IMR-90 (cell line): ENCODE data around the gene ALK. TPM values are rescaled to one million over a fixed set of nuclear protein-coding genes. Genes with fewer than 3 reads are reported as not detected.

Experiments
- ATAC-seq: fragments of 200-7000 bp; cut with Tn5 transposase; 2 replicates; pipeline ENCODE4 v1.9.1; 2020; ENCODE audit warnings: low read depth, mild to moderate bottlenecking, moderate library complexity
- BruUV-seq: library from RNA; stranded (reverse); fragments of 400-500 nt; replicated peaks from 2 replicates; lab custom pipeline; 2021; lab: Mats Ljungman, UMichigan
- CTCF ChIA-PET: fragments of 300-600 bp; formaldehyde crosslinking; extraction: SDS; loops from one replicate; lab custom pipeline; 2021; ENCODE audit warnings: antibody characterized with exemption; lab: Yijun Ruan, JAX
- POLR2A ChIA-PET: fragments of 300-600 bp; sonication (Branson Sonifier 250); formaldehyde crosslinking; loops from one replicate; lab custom pipeline; 2022; ENCODE audit warnings: antibody characterized with exemption; ENCODE audit not compliant: unreplicated experiment; lab: Charles Lee
- DNase-seq: peaks from one replicate; pipeline ENCODE4 v3.0.0; 2013
- H2AFZ ChIP-seq: replicated peaks from 2 replicates; pipeline ENCODE3; 2013; ENCODE audit warnings: low read length, mild to moderate bottlenecking; ENCODE audit not compliant: poor library complexity
- H2AK5ac ChIP-seq: 2 replicates; pipeline ENCODE4 v1.6.1; 2013; ENCODE audit warnings: low read depth, low read length, inconsistent platforms
- H2AK9ac ChIP-seq: replicated peaks from 2 replicates; pipeline ENCODE3; 2013; ENCODE audit warnings: mild to moderate bottlenecking, low read depth, low read length, moderate library complexity; ENCODE audit not compliant: poor library complexity
- H2BK120ac ChIP-seq: 2 replicates; pipeline ENCODE4 v1.6.1; 2013; ENCODE audit warnings: low read depth, low read length, inconsistent platforms
- H2BK15ac ChIP-seq: 3 replicates; pipeline ENCODE4 v1.6.1; 2013; ENCODE audit warnings: low read depth, low read length, inconsistent platforms
- H2BK20ac ChIP-seq: 2 replicates; pipeline ENCODE4 v1.6.1; 2013; ENCODE audit warnings: low read depth, mild to moderate bottlenecking, inconsistent platforms, low read length, moderate library complexity
- H2BK5ac ChIP-seq: 2 replicates; pipeline ENCODE4 v1.6.1; 2013; ENCODE audit warnings: mild to moderate bottlenecking, low read depth, low read length, inconsistent platforms; ENCODE audit not compliant: poor library complexity, severe bottlenecking
- H3K14ac ChIP-seq: replicated peaks from 2 replicates; pipeline ENCODE4 v1.6.1; 2013; ENCODE audit warnings: low read depth, low read length, inconsistent platforms
- H3K18ac ChIP-seq: 2 replicates; pipeline ENCODE4 v1.6.1; 2013; ENCODE audit warnings: low read depth, low read length, control low read depth
- H3K23ac ChIP-seq: 2 replicates; pipeline ENCODE4 v1.6.1; 2013; ENCODE audit warnings: low read depth, low read length, inconsistent platforms
- H3K27ac ChIP-seq: 2 replicates; pipeline ENCODE4 v1.5.1; 2013; ENCODE audit warnings: mild to moderate bottlenecking, control low read depth, low read length; ENCODE audit not compliant: insufficient read depth
- H3K27me3 ChIP-seq: 2 replicates; pipeline ENCODE4 v1.6.1; 2013; ENCODE audit warnings: low read length; ENCODE audit not compliant: control insufficient read depth, insufficient read depth
- H3K36me3 ChIP-seq: 2 replicates; pipeline ENCODE4 v1.6.1; 2013; ENCODE audit warnings: low read length, mixed read lengths; ENCODE audit not compliant: control insufficient read depth, insufficient read depth
- H3K4ac ChIP-seq: 2 replicates; pipeline ENCODE4 v1.6.1; 2013; ENCODE audit warnings: low read depth, low read length, inconsistent platforms
- H3K4me1 ChIP-seq: 2 replicates; pipeline ENCODE4 v1.6.1; 2013; ENCODE audit warnings: low read length, mixed read lengths; ENCODE audit not compliant: control insufficient read depth, insufficient read depth
- H3K4me2 ChIP-seq: 2 replicates; pipeline ENCODE4 v1.6.1; 2013; ENCODE audit warnings: low read depth, mild to moderate bottlenecking, control low read depth, low read length, moderate library complexity
- H3K4me3 ChIP-seq: 2 replicates; pipeline ENCODE4 v1.5.1; 2013; ENCODE audit warnings: low read depth, mild to moderate bottlenecking, control low read depth, low read length, moderate library complexity; ENCODE audit not compliant: insufficient read depth
- H3K56ac ChIP-seq: 2 replicates; pipeline ENCODE4 v1.6.1; 2013; ENCODE audit warnings: low read length, inconsistent platforms; ENCODE audit not compliant: insufficient read depth; ENCODE audit errors: extremely low read depth
- H3K79me1 ChIP-seq, 2 experiments: 2 replicates each; pipeline ENCODE4 v1.6.1; 2013; ENCODE audit warnings: low read length in 2 of 2, inconsistent platforms in 1 of 2, low read depth in 1 of 2
- H3K9ac ChIP-seq: 2 replicates; pipeline ENCODE4 v1.6.1; 2013; ENCODE audit warnings: low read depth, low read length, control low read depth
- H3K9me1 ChIP-seq: 2 replicates; pipeline ENCODE4 v1.6.1; 2013; ENCODE audit warnings: low read length, inconsistent platforms; ENCODE audit not compliant: insufficient read depth
- H3K9me3 ChIP-seq: 2 replicates; pipeline ENCODE4 v1.6.1; 2013; ENCODE audit warnings: low read length; ENCODE audit not compliant: control insufficient read depth, insufficient read depth
- H4K20me1 ChIP-seq: 2 replicates; pipeline ENCODE4 v1.6.1; 2013; ENCODE audit warnings: low read length, inconsistent platforms; ENCODE audit not compliant: insufficient read depth
- H4K5ac ChIP-seq: 2 replicates; pipeline ENCODE4 v1.6.1; 2013; ENCODE audit warnings: mild to moderate bottlenecking, low read depth, low read length, control low read depth
- H4K8ac ChIP-seq, 2 experiments: 2 replicates each; pipeline ENCODE4 v1.6.1; 2013; ENCODE audit warnings: low read depth in 2 of 2, low read length in 2 of 2, control low read depth in 1 of 2, inconsistent platforms in 1 of 2
- H4K91ac ChIP-seq: 2 replicates; pipeline ENCODE4 v1.6.1; 2013; ENCODE audit warnings: low read depth, low read length, inconsistent platforms; ENCODE audit not compliant: insufficient read depth
- BHLHE40 ChIP-seq: fragments of 150-350 bp; IDR thresholded peaks from 2 replicates; pipeline ENCODE4 v1.6.1; 2016; ENCODE audit warnings: mild to moderate bottlenecking, low read depth, low read length
- CEBPB ChIP-seq: IDR thresholded peaks from 2 replicates; pipeline ENCODE4 v1.6.1; 2012; ENCODE audit warnings: low read depth, low read length, improper control_type of control experiment
- CHD1 ChIP-seq: IDR thresholded peaks from 2 replicates; pipeline ENCODE4 v1.6.1; 2012; ENCODE audit warnings: low read depth, low read length, improper control_type of control experiment
- FOS ChIP-seq: fragments of 150-350 bp; IDR thresholded peaks from 2 replicates; pipeline ENCODE4 v1.6.1; 2016; ENCODE audit warnings: low read depth, low read length
- MAFK ChIP-seq: IDR thresholded peaks from 2 replicates; pipeline ENCODE4 v1.6.1; 2012; ENCODE audit warnings: low read depth, low read length, improper control_type of control experiment
- MAZ ChIP-seq: IDR thresholded peaks from 2 replicates; pipeline ENCODE4 v1.6.1; 2012; ENCODE audit warnings: low read depth, mild to moderate bottlenecking, low read length, improper control_type of control experiment, moderate library complexity, borderline replicate concordance
- MXI1 ChIP-seq: IDR thresholded peaks from 2 replicates; pipeline ENCODE4 v1.6.1; 2012; ENCODE audit warnings: low read depth, mild to moderate bottlenecking, low read length, moderate library complexity, borderline replicate concordance
- NFE2L2 ChIP-seq: fragments of 150-350 bp; IDR thresholded peaks from 2 replicates; pipeline ENCODE4 v1.6.1; 2016; ENCODE audit warnings: low read depth, mild to moderate bottlenecking, low read length
- POLR2A ChIP-seq: IDR thresholded peaks from 2 replicates; pipeline ENCODE4 v1.6.1; 2012; ENCODE audit warnings: mild to moderate bottlenecking, low read depth, low read length
- RFX5 ChIP-seq: IDR thresholded peaks from 2 replicates; pipeline ENCODE4 v1.8.0; 2012; ENCODE audit warnings: low read depth, mild to moderate bottlenecking, low read length, moderate library complexity
- WGBS, 2 experiments: methylation state at CpG; one replicate each; pipeline versions ENCODE4 v1.1.5 to v1.1.7; 2013; ENCODE audit warnings: missing lambda C conversion rate in 2 of 2; ENCODE audit not compliant: insufficient read length in 1 of 2; ENCODE audit errors: extremely low coverage in 2 of 2; 5-methylcytosine and 5-hydroxymethylcytosine counted together
- dilution Hi-C: fragments of 300-500 bp; cut with HindIII; formaldehyde crosslinking; loops from one replicate; pipeline ENCODE4 v1.14.3; 2018; ENCODE audit warnings: low sequenced_read_pairs; ENCODE audit not compliant: unreplicated experiment
- in situ Hi-C: fragments of 300-500 bp; cut with MboI; formaldehyde crosslinking; loops from 3 replicates; pipeline ENCODE4 v1.14.3; 2019; ENCODE audit warnings: low sequenced_read_pairs, inconsistent platforms, mixed read lengths
- intact Hi-C: fragments of 100-400 bp; cut with micrococcal nuclease; formaldehyde crosslinking; loops from 2 replicates; pipeline ENCODE4 v1.10.0; 2022
- polyA plus RNA-seq, 3 experiments: library from polyadenylated mRNA; depleted of rRNA; stranded (reverse); fragments of >200 nt; gene quantifications; 2 replicates each; pipeline ENCODE4 v1.2.3, GENCODE V29; 2012; ENCODE audit warnings: low replicate concordance in 1 of 3
- total RNA-seq: library from RNA; depleted of rRNA; stranded (reverse); fragments of >200 nt; gene quantifications from 2 replicates; pipeline ENCODE4 v1.2.3, GENCODE V29; 2012
- TF ChIP-seq, protein P1 (sequence below): conservative IDR thresholded peaks from 2 replicates; pipeline ENCODE4 v1.5.1; 2012; ENCODE audit warnings: mild to moderate bottlenecking, low read depth, low read length, improper control_type of control experiment
- TF ChIP-seq, protein P2 (sequence below): fragments of 150-350 bp; IDR thresholded peaks from 2 replicates; pipeline ENCODE4 v1.6.1; 2017; ENCODE audit warnings: mild to moderate bottlenecking, antibody characterized with exemption, low read length, low read depth
- TF ChIP-seq, protein P3 (sequence below): fragments of 150-350 bp; IDR thresholded peaks from 2 replicates; pipeline ENCODE4 v1.6.1; 2016; ENCODE audit warnings: low read depth, mild to moderate bottlenecking, low read length, moderate library complexity, borderline replicate concordance

ALK gene
- total and polyA plus RNA-seq, 2 of the 4 experiments (the other 2 are of a cell fraction): not detected

DNA sequence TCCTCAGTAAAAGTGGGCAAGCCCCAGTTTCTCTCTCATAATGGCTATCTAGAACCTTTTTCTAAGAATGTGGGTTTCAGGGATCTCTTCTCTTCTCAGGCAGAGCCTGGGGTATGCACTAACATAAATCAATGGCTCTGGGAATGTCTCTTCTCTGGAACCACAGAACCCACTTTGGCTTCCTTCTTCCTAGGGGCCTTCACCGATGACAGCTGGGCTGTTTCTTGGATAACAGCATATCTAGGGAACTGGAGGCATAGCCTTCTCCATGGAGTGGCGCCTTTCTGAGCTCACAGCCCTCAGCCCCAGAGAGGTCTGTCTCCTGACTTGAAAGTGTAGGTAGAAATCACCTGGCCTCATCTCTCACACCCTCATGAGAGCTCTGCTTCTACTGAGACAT, 558.3 kb downstream of the ALK start:
- no peak overlapping the region for H4K91ac ChIP-seq
- no peak overlapping the region for H2BK15ac ChIP-seq
- H3K27me3 ChIP-seq: peaks cover 12% of the 10 kb centered on the region
- no CpG with 5 or more reads among the region's 2 CpGs for WGBS, 2 experiments
- no peak overlapping the region for H3K23ac ChIP-seq
- H2BK5ac ChIP-seq: no peak overlapping the region
- H3K4me1 ChIP-seq: no peaks in the 10 kb centered on the region
- no peak overlapping the region for H3K4me3 ChIP-seq
- in situ Hi-C loops (no loop called here), dilution Hi-C loops (no loop called here), intact Hi-C loops (no loop called here)
- no peak overlapping the region for H3K56ac ChIP-seq
- no peak overlapping the region for H3K4ac ChIP-seq
- TF ChIP-seq CEBPB: no peak
- TF ChIP-seq MAZ: no peak
- TF ChIP-seq, protein P1, sequence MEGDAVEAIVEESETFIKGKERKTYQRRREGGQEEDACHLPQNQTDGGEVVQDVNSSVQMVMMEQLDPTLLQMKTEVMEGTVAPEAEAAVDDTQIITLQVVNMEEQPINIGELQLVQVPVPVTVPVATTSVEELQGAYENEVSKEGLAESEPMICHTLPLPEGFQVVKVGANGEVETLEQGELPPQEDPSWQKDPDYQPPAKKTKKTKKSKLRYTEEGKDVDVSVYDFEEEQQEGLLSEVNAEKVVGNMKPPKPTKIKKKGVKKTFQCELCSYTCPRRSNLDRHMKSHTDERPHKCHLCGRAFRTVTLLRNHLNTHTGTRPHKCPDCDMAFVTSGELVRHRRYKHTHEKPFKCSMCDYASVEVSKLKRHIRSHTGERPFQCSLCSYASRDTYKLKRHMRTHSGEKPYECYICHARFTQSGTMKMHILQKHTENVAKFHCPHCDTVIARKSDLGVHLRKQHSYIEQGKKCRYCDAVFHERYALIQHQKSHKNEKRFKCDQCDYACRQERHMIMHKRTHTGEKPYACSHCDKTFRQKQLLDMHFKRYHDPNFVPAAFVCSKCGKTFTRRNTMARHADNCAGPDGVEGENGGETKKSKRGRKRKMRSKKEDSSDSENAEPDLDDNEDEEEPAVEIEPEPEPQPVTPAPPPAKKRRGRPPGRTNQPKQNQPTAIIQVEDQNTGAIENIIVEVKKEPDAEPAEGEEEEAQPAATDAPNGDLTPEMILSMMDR: no peak
- TF ChIP-seq BHLHE40: no peak
- TF ChIP-seq MAFK: no peak
- TF ChIP-seq, protein P2, sequence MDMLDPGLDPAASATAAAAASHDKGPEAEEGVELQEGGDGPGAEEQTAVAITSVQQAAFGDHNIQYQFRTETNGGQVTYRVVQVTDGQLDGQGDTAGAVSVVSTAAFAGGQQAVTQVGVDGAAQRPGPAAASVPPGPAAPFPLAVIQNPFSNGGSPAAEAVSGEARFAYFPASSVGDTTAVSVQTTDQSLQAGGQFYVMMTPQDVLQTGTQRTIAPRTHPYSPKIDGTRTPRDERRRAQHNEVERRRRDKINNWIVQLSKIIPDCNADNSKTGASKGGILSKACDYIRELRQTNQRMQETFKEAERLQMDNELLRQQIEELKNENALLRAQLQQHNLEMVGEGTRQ: no peak
- no peak for TF ChIP-seq NFE2L2
- no peak for TF ChIP-seq POLR2A
- no peak for TF ChIP-seq CHD1
- no peak for TF ChIP-seq MXI1
- no peak for TF ChIP-seq FOS
- TF ChIP-seq, protein P3, sequence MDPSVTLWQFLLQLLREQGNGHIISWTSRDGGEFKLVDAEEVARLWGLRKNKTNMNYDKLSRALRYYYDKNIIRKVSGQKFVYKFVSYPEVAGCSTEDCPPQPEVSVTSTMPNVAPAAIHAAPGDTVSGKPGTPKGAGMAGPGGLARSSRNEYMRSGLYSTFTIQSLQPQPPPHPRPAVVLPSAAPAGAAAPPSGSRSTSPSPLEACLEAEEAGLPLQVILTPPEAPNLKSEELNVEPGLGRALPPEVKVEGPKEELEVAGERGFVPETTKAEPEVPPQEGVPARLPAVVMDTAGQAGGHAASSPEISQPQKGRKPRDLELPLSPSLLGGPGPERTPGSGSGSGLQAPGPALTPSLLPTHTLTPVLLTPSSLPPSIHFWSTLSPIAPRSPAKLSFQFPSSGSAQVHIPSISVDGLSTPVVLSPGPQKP: no peak
- TF ChIP-seq RFX5: no peak
- no peak overlapping the region for H2AFZ ChIP-seq
- BruUV-seq: no TSS peak
- H3K18ac ChIP-seq: no peak overlapping the region
- no peak overlapping the region for H3K4me2 ChIP-seq
- no peak overlapping the region for H2BK120ac ChIP-seq
- H2AK9ac ChIP-seq: no peak overlapping the region
- ATAC-seq (no peak), DNase-seq (no peak)
- H3K36me3 ChIP-seq: no peaks in the 10 kb centered on the region
- H3K79me1 ChIP-seq: no peaks in the 10 kb centered on the region
- H3K9ac ChIP-seq: no peak overlapping the region
- H2BK20ac ChIP-seq: no peak overlapping the region
- H3K14ac ChIP-seq: no peak overlapping the region
- no peak overlapping the region for H2AK5ac ChIP-seq
- H3K9me3 ChIP-seq: no peaks in the 10 kb centered on the region
- POLR2A ChIA-PET: no interaction called here
- H4K5ac ChIP-seq: no peak overlapping the region
- CTCF ChIA-PET: no interaction called here
- H3K9me1 ChIP-seq: no peaks in the 10 kb centered on the region
- no peak overlapping the region for H3K27ac ChIP-seq
- H4K20me1 ChIP-seq: no peaks in the 10 kb centered on the region
- no peak overlapping the region for H4K8ac ChIP-seq
